ENCODE measurements around the gene TIMM17A. TPM values are rescaled to one million over a fixed set of nuclear protein-coding genes. Genes with fewer than 3 reads are reported as not detected.

Gene TIMM17A
- total RNA-seq, 1 donor from 2014 or later = 18.9 TPM

- intact Hi-C loops (cut with DNase I) = no loop called here
- Histone ChIP-seq H3K4me3 (no peak overlapping the region), H3K36me3 (no peaks in the 10 kb centered on the region)
These were observed 24.5 kb upstream of the TIMM17A start for GRCh38 chr1:201930803-201931202.

GRCh38 chr1:201933840-201934430 is 21.4 kb upstream of the TIMM17A start:
- no peaks in the 10 kb centered on the region for H3K9me3 ChIP-seq
- H3K27ac ChIP-seq = peak overlapping the region; percentile 60
- H3K4me1 ChIP-seq = peaks cover 31% of the 10 kb centered on the region
- intact Hi-C loops (cut with DNase I) = no loop called here
- H3K36me3 ChIP-seq = no peaks in the 10 kb centered on the region
- no peak for DNase-seq (ENCODE audit: extremely low spot score in 2 of 2)
- H3K27me3 ChIP-seq = no peaks in the 10 kb centered on the region
- TF ChIP-seq POLR2A (IDR thresholded peaks at IDR 0.05) = no peak
- TF ChIP-seq POLR2AphosphoS5 (IDR thresholded peaks at IDR 0.05; ENCODE audit: insufficient read depth in 1 of 2, low read depth in 1 of 2) = no peak
- no peak for TF ChIP-seq CTCF (IDR thresholded peaks at IDR 0.05)
- H3K4me3 ChIP-seq = no peak overlapping the region

More at GRCh38 chr1:201930803-201931202, 24.5 kb upstream of the TIMM17A start:
- H3K4me1 ChIP-seq = peaks cover 18% of the 10 kb centered on the region
- no peaks in the 10 kb centered on the region for H3K27me3 ChIP-seq
- DNase-seq (ENCODE audit: extremely low spot score in 2 of 2) = no peak
- no peak for TF ChIP-seq POLR2A (IDR thresholded peaks at IDR 0.05)
- TF ChIP-seq POLR2AphosphoS5 (IDR thresholded peaks at IDR 0.05; ENCODE audit: insufficient read depth in 1 of 2, low read depth in 1 of 2) = no peak
- TF ChIP-seq CTCF (IDR thresholded peaks at IDR 0.05) = no peak
- H3K9me3 ChIP-seq = no peaks in the 10 kb centered on the region
- H3K27ac ChIP-seq = no peak overlapping the region

GRCh38 chr1:201937624-201938213 is 17.6 kb upstream of the TIMM17A start:
- DNase-seq (ENCODE audit: extremely low spot score in 2 of 2) = no peak
- no peaks in the 10 kb centered on the region for H3K36me3 ChIP-seq
- TF ChIP-seq CTCF (IDR thresholded peaks at IDR 0.05) (no peak), POLR2AphosphoS5 (IDR thresholded peaks at IDR 0.05; ENCODE audit: insufficient read depth in 1 of 2, low read depth in 1 of 2) (peak in 1 of 2 donors; percentile 57)
- H3K9me3 ChIP-seq = no peaks in the 10 kb centered on the region
- H3K4me1 ChIP-seq = peaks cover 51% of the 10 kb centered on the region
- H3K27me3 ChIP-seq = no peaks in the 10 kb centered on the region
- H3K27ac ChIP-seq = peak overlapping the region; percentile 88
- no peak overlapping the region for H3K4me3 ChIP-seq
- intact Hi-C loops (cut with DNase I) = no loop called here

- Histone ChIP-seq H3K27ac (peak overlapping the region; percentile 88), H3K9me3 (no peaks in the 10 kb centered on the region), H3K36me3 (no peaks in the 10 kb centered on the region), H3K4me1 (peaks cover 51% of the 10 kb centered on the region), H3K4me3 (peak overlapping the region in 1 of 2 donors; percentile 21), H3K27me3 (no peaks in the 10 kb centered on the region)
- TF ChIP-seq POLR2AphosphoS5 (IDR thresholded peaks at IDR 0.05; ENCODE audit: insufficient read depth in 1 of 2, low read depth in 1 of 2) = no peak
- no peak for DNase-seq (ENCODE audit: extremely low spot score in 2 of 2)
- intact Hi-C loops (cut with DNase I) = no loop called here
These were observed 16.8 kb upstream of the TIMM17A start for GRCh38 chr1:201938440-201939035.

- Histone ChIP-seq H3K36me3 (no peaks in the 10 kb centered on the region), H3K4me1 (peaks cover 46% of the 10 kb centered on the region), H3K9me3 (no peaks in the 10 kb centered on the region), H3K27me3 (no peaks in the 10 kb centered on the region), H3K27ac (peak overlapping the region; percentile 88), H3K4me3 (peak overlapping the region; percentile 10 to 25)
- intact Hi-C loops (cut with DNase I) = no loop called here
- no peak for DNase-seq (ENCODE audit: extremely low spot score in 2 of 2)
- TF ChIP-seq CTCF (IDR thresholded peaks at IDR 0.05) (no peak), POLR2A (IDR thresholded peaks at IDR 0.05) (no peak), POLR2AphosphoS5 (IDR thresholded peaks at IDR 0.05; ENCODE audit: insufficient read depth in 1 of 2, low read depth in 1 of 2) (no peak)
These were observed 16.2 kb upstream of the TIMM17A start for GRCh38 chr1:201939148-201939547.
